ENCODE results near the gene PAGE2B. TPM values are rescaled to one million over a fixed set of nuclear protein-coding genes. Genes with fewer than 3 reads are reported as not detected.
"Not testable (repeated sequence)": the region's sequence is repeated elsewhere in the genome, so short reads cannot be mapped to it uniquely, and the experiment has no call there.

The PAGE2B gene
- total RNA-seq, 4 donors from 2014 or later, result not detected

- no peak for DNase-seq (ENCODE audit: low spot score)
- TF ChIP-seq CTCF (IDR thresholded peaks at IDR 0.05), result no peak
- ATAC-seq (ENCODE audit: low FRiP score), result no peak
Observed at GRCh38 chrX:55109306-55109705, 34.5 kb downstream of the PAGE2B start.

GRCh38 chrX:55111578-55112254 lies 36.9 kb downstream of the PAGE2B start:
- no peak for DNase-seq (ENCODE audit: low spot score)
- no peak for ATAC-seq (ENCODE audit: low FRiP score)
- TF ChIP-seq CTCF (IDR thresholded peaks at IDR 0.05), result no peak

GRCh38 chrX:55116589-55116988 lies 41.8 kb downstream of the PAGE2B start:
- DNase-seq (ENCODE audit: low spot score); ATAC-seq (ENCODE audit: low FRiP score): not testable (repeated sequence)

- no peak for ATAC-seq (ENCODE audit: low FRiP score)
- TF ChIP-seq CTCF (IDR thresholded peaks at IDR 0.05), result no peak
- DNase-seq (ENCODE audit: low spot score), result no peak
Observed at GRCh38 chrX:55118574-55118973, 43.7 kb downstream of the PAGE2B start.

- no peak for TF ChIP-seq CTCF (IDR thresholded peaks at IDR 0.05)
- DNase-seq (ENCODE audit: low spot score) (no peak), ATAC-seq (ENCODE audit: low FRiP score) (no peak)
Observed at GRCh38 chrX:55119271-55119670, 44.4 kb downstream of the PAGE2B start.

- ATAC-seq (ENCODE audit: low FRiP score) (no peak), DNase-seq (ENCODE audit: low spot score) (no peak)
- TF ChIP-seq CTCF (IDR thresholded peaks at IDR 0.05), result no peak
Observed at GRCh38 chrX:55119712-55120111, 44.9 kb downstream of the PAGE2B start.

- TF ChIP-seq CTCF (IDR thresholded peaks at IDR 0.05), result no peak
- ATAC-seq (ENCODE audit: low FRiP score), result no peak
- DNase-seq (ENCODE audit: low spot score), result no peak
Observed at GRCh38 chrX:55120761-55121358, 46.0 kb downstream of the PAGE2B start.
